ENCODE results near the gene HMGN2. TPM values are rescaled to one million over a fixed set of nuclear protein-coding genes. Genes with fewer than 3 reads are reported as not detected.

The HMGN2 gene
- total and polyA plus RNA-seq, 2 of the 13 experiments (the other 11 are each of a cell fraction or from before 2014, with no cell fraction given), result 63.4 to 343 TPM

DNA sequence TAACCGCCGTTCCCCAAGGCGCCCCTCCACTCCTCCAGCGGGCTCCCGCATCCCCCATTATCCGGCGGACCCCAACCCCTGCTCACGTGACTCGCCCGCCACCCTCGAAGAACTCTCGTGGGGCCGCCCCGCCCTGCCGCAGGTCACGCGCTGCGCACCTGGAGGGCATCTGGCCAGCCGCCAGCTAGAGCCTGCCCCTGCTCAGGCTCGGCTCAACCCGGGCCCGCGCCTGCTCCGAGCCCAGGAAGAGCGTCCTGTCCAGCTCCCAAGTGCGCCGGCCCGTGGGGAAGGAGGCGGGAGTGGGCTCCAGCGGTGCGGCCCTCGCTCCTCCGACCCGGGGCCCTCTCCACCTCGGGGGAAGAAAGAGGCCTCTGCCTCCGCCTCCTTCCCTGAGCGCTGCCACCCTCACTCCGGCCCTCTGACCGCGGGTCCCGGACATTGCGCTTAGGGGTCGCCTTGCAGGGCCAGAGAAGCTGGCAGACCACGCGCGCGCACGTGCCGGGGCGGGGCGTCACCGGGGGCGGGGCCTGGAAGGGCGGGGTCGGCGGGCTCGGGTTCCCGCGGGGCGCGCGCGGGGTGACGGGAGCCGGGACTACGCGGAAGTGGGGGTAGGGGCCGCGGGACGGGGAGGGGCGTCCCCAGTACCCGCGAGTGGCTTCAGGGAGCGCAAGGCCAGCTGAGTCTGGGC lies 28.4 kb downstream of the HMGN2 start:
- Histone ChIP-seq H3K36me3 (replicated peaks in 1 of 2; ENCODE audit: control insufficient read depth in 1 of 2, insufficient read depth in 2 of 2, low read length in 2 of 2) (no peaks in the 10 kb centered on the region), H3K9me3 (ENCODE audit: low read length) (no peaks in the 10 kb centered on the region), H3K79me2 (ENCODE audit: insufficient read depth, low read length) (no peaks in the 10 kb centered on the region), H3K27me3 (ENCODE audit: control insufficient read depth in 1 of 2, insufficient read depth in 2 of 2, low read length in 2 of 2) (no peaks in the 10 kb centered on the region; a peak in 1 of 5 replicates), H3K4me1 (ENCODE audit: insufficient read depth, low read length) (peaks cover 12% of the 10 kb centered on the region), H3K4me3 (replicated peaks in 1 of 3; ENCODE audit: insufficient read depth in 1 of 3, low read depth in 2 of 3, low read length in 3 of 3) (peak overlapping the region; percentile 63 to 81 (median 70)), H3K4me2 (ENCODE audit: low read depth, low read length) (peak overlapping the region; percentile 79), H2AFZ (ENCODE audit: low read length) (no peak overlapping the region), H3K9ac (ENCODE audit: insufficient read depth, low read depth, low read length) (peak overlapping the region; percentile 61), H3K27ac (ENCODE audit: extremely low read length, insufficient read depth, low read length) (peak overlapping the region; percentile 79), H4K20me1 (ENCODE audit: insufficient read depth, low read length) (no peaks in the 10 kb centered on the region)
- no peak for FAIRE-seq
- no TSS peak for BruUV-seq (replicated peaks)
- intact Hi-C loops (cut with micrococcal nuclease; ENCODE audit: unreplicated experiment), result loop anchor here (1.0 kb wide), 1 partner anchor 31 kb away; no protein-coding TSS in a partner anchor
- DNase-seq (ENCODE audit: low spot score), result peak; percentile 52
- 0% methylated on average over 12 of the region's 74 CpGs for WGBS (ENCODE audit: low lambda C conversion rate)
- POLR2A ChIA-PET, result interaction anchor here (0.9 to 2.9 kb wide), 18 partner anchors 8 to 413 kb away, joined by 3 to 41 read pairs (median 6); partner anchors contain the start of genes DHDDS, HMGN2, NR0B2 and PIGV
- peak; percentile 83 for ATAC-seq
- CTCF ChIA-PET (ENCODE audit: low intra/inter-chr PET ratio, low total read pairs), result interaction anchor here (1.5 to 2.1 kb wide), 2 partner anchors 30 to 97 kb away, joined by 4 to 13 read pairs; no protein-coding TSS in a partner anchor
- in situ Hi-C loops (cut with HindIII; ENCODE audit: extremely low pct_ligation_motif_present, low pct_unique_long_range_greater_than_20kb), result no loop called here
- no peak for TF ChIP-seq PAWR (CRISPR knock-in tag; IDR thresholded peaks at IDR 0.05; ENCODE audit: borderline replicate concordance)
- peak; percentile 51; the same call in 1 of the 2 replicates for TF ChIP-seq ZNF296 (CRISPR knock-in tag; conservative IDR thresholded peaks at IDR 0.05)
- peak; percentile 76 for TF ChIP-seq HIVEP1 (CRISPR knock-in tag; IDR thresholded peaks at IDR 0.05)
- TF ChIP-seq, protein P1, sequence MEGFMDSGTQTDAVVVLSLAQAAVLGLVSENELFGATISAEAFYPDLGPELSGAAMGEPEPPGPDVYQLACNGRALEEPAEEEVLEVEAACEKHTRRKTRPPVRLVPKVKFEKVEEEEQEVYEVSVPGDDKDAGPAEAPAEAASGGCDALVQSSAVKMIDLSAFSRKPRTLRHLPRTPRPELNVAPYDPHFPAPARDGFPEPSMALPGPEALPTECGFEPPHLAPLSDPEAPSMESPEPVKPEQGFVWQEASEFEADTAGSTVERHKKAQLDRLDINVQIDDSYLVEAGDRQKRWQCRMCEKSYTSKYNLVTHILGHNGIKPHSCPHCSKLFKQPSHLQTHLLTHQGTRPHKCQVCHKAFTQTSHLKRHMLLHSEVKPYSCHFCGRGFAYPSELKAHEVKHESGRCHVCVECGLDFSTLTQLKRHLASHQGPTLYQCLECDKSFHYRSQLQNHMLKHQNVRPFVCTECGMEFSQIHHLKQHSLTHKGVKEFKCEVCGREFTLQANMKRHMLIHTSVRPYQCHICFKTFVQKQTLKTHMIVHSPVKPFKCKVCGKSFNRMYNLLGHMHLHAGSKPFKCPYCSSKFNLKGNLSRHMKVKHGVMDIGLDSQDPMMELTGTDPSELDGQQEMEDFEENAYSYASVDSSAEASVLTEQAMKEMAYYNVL (CRISPR knock-in tag; IDR thresholded peaks at IDR 0.05; ENCODE audit: borderline replicate concordance), result peak; percentile 31; the same call in 1 of the 2 replicates
- TF ChIP-seq, protein P2, sequence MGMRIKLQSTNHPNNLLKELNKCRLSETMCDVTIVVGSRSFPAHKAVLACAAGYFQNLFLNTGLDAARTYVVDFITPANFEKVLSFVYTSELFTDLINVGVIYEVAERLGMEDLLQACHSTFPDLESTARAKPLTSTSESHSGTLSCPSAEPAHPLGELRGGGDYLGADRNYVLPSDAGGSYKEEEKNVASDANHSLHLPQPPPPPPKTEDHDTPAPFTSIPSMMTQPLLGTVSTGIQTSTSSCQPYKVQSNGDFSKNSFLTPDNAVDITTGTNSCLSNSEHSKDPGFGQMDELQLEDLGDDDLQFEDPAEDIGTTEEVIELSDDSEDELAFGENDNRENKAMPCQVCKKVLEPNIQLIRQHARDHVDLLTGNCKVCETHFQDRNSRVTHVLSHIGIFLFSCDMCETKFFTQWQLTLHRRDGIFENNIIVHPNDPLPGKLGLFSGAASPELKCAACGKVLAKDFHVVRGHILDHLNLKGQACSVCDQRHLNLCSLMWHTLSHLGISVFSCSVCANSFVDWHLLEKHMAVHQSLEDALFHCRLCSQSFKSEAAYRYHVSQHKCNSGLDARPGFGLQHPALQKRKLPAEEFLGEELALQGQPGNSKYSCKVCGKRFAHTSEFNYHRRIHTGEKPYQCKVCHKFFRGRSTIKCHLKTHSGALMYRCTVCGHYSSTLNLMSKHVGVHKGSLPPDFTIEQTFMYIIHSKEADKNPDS (CRISPR knock-in tag; IDR thresholded peaks at IDR 0.05), result 0 out of 2 replicates have a peak, but pooled peaks have one; percentile 37
- TF ChIP-seq HOXA9 (CRISPR knock-in tag; IDR thresholded peaks at IDR 0.05; ENCODE audit: borderline replicate concordance), result peak; percentile 88; the same call in 1 of the 2 replicates
- TF ChIP-seq XRCC5 (optimal IDR thresholded peaks at IDR 0.05; ENCODE audit: low read length), result peak; percentile 0
- no peak for TF ChIP-seq SP1 (IDR thresholded peaks at IDR 0.05)
- peak; percentile 87 for TF ChIP-seq SP1 (CRISPR knock-in tag; IDR thresholded peaks at IDR 0.05)
- TF ChIP-seq ARNT2 (CRISPR knock-in tag; IDR thresholded peaks at IDR 0.05; ENCODE audit: low read depth), result peak; percentile 60; the same call in 1 of the 2 replicates
- 0 out of 2 replicates have a peak, but pooled peaks have one; percentile 52 for TF ChIP-seq ZNF33A (CRISPR knock-in tag; IDR thresholded peaks at IDR 0.05; ENCODE audit: borderline replicate concordance)
- TF ChIP-seq SALL2 (CRISPR knock-in tag; IDR thresholded peaks at IDR 0.05), result peak; percentile 66
- peak; percentile 2 for TF ChIP-seq MED8 (CRISPR knock-in tag; IDR thresholded peaks at IDR 0.05; ENCODE audit: insufficient replicate concordance)
- TF ChIP-seq ZNF446 (CRISPR knock-in tag; IDR thresholded peaks at IDR 0.05), result peak; percentile 83
- no peak for TF ChIP-seq SYNCRIP (IDR thresholded peaks at IDR 0.05; ENCODE audit: insufficient read depth, low read depth, low read length)
- TF ChIP-seq, protein P3, sequence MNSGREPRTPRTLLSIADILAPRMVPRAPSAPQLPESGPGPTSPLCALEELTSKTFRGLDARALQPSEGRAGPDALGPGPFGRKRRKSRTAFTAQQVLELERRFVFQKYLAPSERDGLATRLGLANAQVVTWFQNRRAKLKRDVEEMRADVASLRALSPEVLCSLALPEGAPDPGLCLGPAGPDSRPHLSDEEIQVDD (CRISPR knock-in tag; IDR thresholded peaks at IDR 0.05; ENCODE audit: borderline replicate concordance), result peak; percentile 78
- no peak for TF ChIP-seq ZNF556 (CRISPR knock-in tag; IDR thresholded peaks at IDR 0.05; ENCODE audit: borderline replicate concordance)
- TF ChIP-seq, protein P4, sequence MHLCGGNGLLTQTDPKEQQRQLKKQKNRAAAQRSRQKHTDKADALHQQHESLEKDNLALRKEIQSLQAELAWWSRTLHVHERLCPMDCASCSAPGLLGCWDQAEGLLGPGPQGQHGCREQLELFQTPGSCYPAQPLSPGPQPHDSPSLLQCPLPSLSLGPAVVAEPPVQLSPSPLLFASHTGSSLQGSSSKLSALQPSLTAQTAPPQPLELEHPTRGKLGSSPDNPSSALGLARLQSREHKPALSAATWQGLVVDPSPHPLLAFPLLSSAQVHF (CRISPR knock-in tag; IDR thresholded peaks at IDR 0.05), result peak; percentile 92
- TF ChIP-seq RNF2 (conservative IDR thresholded peaks at IDR 0.05; ENCODE audit: low read depth), result peak; percentile 76; the same call in 1 of the 2 replicates

Data from HepG2 (cell line).